Brain microvascular endothelial cell (primary cell): ENCODE data around the gene PSD4.

ENCODE experiments used
- DNase-seq: peaks from one replicate; pipeline ENCODE4 v3.0.0-alpha.2; 2020
- H3K27ac ChIP-seq: fragments of 250-450 bp; sonication (Bioruptor Pico); 2 replicates; pipeline ENCODE4 v1.5.1; 2020; ENCODE audit warnings: mild to moderate bottlenecking, moderate library complexity
- H3K27me3 ChIP-seq: fragments of 250-450 bp; sonication (Bioruptor Pico); replicated peaks from 2 replicates; pipeline ENCODE4 v1.5.1; 2020; ENCODE audit warnings: mild to moderate bottlenecking
- H3K36me3 ChIP-seq: fragments of 250-450 bp; sonication (Bioruptor Pico); replicated peaks from 2 replicates; pipeline ENCODE4 v1.5.1; 2020; ENCODE audit warnings: mild to moderate bottlenecking
- H3K4me3 ChIP-seq: 2 replicates; pipeline ENCODE4 v1.5.1; 2011; ENCODE audit warnings: low read depth, mild to moderate bottlenecking, control low read depth, low read length, moderate library complexity
- in situ Hi-C: cut with HindIII; loops from 2 replicates; pipeline ENCODE4 v1.10.0; 2017; ENCODE audit warnings: low sequenced_read_pairs, low pct_ligation_motif_present
- TF ChIP-seq, protein P1 (sequence below): IDR thresholded peaks from 2 replicates; pipeline ENCODE4 v1.5.1; 2011; ENCODE audit warnings: low read depth, mild to moderate bottlenecking, moderate library complexity, low read length, control low read depth, inconsistent platforms; ENCODE audit errors: missing control alignments

PSD4 gene

DNA sequence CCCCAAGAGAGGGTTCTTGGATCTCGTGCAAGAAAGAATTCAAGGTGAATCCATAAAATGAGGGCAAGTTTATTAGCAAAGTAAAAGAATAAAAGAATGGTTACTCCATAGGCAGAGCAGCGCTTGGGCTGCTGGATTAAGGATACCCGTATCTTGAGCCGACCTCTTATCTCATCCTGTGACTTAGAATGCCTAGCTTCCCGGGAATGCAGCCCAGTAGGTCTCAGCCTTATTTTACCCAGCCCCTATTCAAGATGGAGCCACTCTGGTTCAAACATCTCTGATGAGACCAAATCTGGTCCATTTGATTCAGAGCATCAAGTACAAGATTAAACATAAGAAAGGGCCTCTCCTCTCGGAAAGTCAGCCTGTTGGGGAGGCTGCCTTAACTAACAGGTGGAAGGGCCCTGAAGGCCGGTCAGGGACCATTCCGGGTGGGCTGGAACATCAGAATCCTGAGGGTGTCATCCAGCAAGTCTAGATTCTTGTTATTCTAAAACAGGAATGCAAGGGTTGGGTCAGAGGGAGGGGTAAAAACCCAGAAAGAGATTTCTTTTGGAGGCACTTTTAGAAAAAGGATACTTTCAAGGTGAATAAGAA is 5.8 kb downstream of the PSD4 start:
- no peak for DNase-seq
- H3K36me3 ChIP-seq, result no peaks in the 10 kb centered on the region
- TF ChIP-seq, protein P1, sequence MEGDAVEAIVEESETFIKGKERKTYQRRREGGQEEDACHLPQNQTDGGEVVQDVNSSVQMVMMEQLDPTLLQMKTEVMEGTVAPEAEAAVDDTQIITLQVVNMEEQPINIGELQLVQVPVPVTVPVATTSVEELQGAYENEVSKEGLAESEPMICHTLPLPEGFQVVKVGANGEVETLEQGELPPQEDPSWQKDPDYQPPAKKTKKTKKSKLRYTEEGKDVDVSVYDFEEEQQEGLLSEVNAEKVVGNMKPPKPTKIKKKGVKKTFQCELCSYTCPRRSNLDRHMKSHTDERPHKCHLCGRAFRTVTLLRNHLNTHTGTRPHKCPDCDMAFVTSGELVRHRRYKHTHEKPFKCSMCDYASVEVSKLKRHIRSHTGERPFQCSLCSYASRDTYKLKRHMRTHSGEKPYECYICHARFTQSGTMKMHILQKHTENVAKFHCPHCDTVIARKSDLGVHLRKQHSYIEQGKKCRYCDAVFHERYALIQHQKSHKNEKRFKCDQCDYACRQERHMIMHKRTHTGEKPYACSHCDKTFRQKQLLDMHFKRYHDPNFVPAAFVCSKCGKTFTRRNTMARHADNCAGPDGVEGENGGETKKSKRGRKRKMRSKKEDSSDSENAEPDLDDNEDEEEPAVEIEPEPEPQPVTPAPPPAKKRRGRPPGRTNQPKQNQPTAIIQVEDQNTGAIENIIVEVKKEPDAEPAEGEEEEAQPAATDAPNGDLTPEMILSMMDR, result no peak
- no peak overlapping the region for H3K4me3 ChIP-seq
- in situ Hi-C loops, result no loop called here
- no peaks in the 10 kb centered on the region for H3K27me3 ChIP-seq
- H3K27ac ChIP-seq, result no peak overlapping the region

DNA sequence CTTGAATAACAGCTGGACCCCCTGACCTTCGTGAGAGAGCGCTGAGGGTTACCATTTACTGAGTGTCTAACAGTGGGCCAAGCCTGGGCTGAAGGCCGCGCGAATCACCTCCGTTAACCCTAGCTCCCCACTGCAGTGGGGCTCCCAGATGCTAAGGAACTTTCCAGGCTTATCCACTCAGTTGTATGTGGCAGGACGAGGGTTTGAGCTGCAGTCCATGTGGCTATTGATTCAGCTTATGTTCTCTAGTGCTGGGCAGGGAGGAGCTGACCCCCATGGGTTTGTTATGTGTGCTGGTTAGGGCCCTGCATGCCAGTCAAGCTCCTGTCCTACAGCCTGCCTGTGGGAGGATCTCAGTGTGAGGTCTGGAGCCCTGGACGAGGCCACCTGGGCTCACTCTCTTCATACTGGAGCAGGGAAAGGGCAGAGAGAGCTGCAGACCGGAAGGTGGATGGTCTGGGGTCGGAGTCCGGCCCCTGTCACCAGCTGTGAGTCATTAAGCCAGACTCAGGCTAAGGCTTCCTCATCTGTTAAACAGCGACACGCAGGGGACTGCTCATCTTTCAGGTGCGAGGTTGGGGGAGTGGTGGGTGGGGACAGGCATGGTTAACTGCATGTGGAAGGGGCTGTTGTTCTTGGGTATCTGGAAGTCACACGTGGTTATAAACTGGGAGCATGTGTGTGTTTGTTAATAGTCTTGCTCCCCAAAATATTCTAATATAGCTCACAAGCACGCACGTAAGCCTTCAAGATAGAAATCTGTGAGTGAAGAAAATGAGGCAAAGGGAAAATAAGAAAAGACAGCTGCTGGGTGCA is 6.6 kb downstream of the PSD4 start:
- H3K36me3 ChIP-seq, result no peaks in the 10 kb centered on the region
- H3K27me3 ChIP-seq, result no peaks in the 10 kb centered on the region
- H3K4me3 ChIP-seq, result no peak overlapping the region
- in situ Hi-C loops, result no loop called here
- TF ChIP-seq, protein P1, result no peak
- no peak for DNase-seq
- no peak overlapping the region for H3K27ac ChIP-seq

DNA sequence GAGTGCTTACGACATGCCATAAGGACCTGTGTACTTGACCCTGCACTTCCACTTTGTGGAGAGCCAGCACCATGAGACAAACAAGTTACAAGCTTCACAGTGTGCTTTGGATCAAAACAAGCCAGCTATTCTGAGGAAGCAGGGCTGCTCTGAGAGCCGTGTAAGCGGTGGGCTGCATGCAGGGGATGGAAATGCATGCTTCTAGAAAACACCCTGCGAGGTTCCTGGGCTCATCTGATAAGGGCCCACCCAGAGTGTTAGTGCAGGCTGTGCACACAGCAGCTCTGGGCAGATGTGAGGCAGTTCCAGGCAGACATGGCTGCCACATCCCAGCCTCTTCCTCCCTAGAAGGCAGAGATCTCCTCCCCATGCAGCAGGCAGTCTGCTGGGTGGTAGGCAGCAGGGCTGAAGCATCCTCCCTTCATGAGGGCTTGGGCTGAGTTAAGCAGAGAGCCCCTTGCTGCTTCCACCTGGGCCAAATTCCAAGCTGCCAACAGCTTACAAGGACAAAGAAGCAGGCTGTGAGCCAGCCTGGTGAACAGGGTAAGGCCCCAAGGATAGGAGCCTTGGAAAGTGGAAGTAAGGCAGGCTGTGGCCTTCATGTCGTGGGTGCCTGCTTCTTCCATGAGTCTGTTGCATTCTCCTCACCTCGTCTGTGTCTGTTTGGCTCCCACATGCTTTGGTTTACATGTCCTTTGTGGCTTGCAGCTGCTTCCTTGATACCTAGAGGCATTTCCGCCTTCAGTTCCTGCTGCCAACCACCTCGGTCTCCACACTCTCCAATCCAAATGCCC is 7.7 kb downstream of the PSD4 start:
- DNase-seq, result no peak
- H3K36me3 ChIP-seq, result no peaks in the 10 kb centered on the region
- TF ChIP-seq, protein P1, result no peak
- H3K27me3 ChIP-seq, result no peaks in the 10 kb centered on the region
- in situ Hi-C loops, result no loop called here
- H3K4me3 ChIP-seq, result no peak overlapping the region
- no peak overlapping the region for H3K27ac ChIP-seq

DNA sequence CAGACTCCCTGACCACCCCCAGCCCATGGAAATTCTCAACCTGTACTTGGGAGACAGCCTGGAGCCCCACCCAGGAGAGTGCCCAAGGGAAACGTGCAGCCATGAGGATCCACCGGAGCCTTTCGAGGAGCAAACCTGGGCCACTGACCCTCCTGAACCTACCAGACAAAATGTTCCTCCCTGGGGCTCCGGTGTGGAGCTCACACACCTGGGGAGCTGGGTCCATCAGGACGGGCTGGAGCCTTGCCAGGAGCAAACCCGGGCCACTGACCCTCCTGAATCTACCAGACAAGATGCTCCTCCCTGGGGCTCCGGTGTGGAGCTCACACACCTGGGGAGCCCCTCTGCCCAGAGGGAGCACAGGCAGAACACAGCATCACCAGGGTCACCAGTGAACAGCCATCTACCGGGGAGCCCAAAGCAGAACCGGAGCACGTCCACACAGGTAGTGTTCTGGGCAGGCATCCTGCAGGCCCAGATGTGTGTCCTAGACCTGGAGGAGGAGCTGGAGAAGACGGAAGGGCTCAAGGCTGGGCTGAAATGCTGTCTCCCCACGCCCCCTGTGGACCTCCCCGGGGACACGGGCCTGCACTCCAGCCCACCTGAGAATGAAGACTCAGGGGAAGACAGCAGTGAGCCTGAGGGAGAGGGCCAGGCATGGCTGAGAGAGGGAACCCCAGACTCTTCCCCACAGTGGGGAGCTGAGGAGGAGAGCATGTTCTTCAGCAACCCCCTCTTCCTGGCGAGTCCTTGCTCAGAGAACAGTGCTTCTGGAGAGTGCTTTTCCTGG is 8.9 kb downstream of the PSD4 start:
- in situ Hi-C loops, result no loop called here
- DNase-seq, result no peak
- no peaks in the 10 kb centered on the region for H3K36me3 ChIP-seq
- H3K27me3 ChIP-seq, result no peaks in the 10 kb centered on the region
- no peak overlapping the region for H3K27ac ChIP-seq
- no peak overlapping the region for H3K4me3 ChIP-seq
- TF ChIP-seq, protein P1, result no peak

DNA sequence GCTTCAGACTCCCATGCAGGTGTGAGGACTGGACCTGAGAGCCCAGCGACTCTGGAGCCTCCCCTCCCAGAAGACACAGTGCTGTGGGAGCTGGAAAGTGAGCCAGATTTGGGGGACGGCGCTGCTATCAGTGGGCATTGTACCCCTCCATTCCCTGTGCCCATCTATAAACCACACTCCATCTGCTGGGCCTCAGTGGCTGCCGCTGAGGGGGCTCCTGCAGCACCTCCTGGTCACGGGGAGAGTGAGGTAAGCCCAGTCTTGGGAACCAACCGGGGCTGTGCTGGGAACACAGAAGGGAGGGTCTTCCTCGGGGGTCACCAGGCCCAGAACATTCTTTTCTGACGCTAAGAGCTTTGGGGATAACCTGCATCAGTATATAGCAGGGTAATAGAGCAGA is 9.5 kb downstream of the PSD4 start:
- no peaks in the 10 kb centered on the region for H3K36me3 ChIP-seq
- H3K27me3 ChIP-seq, result no peaks in the 10 kb centered on the region
- DNase-seq, result no peak
- in situ Hi-C loops, result no loop called here
- TF ChIP-seq, protein P1, result no peak
- no peak overlapping the region for H3K27ac ChIP-seq
- no peak overlapping the region for H3K4me3 ChIP-seq
